ENCODE measurements around the gene ZER1.

ZER1 gene

DNA sequence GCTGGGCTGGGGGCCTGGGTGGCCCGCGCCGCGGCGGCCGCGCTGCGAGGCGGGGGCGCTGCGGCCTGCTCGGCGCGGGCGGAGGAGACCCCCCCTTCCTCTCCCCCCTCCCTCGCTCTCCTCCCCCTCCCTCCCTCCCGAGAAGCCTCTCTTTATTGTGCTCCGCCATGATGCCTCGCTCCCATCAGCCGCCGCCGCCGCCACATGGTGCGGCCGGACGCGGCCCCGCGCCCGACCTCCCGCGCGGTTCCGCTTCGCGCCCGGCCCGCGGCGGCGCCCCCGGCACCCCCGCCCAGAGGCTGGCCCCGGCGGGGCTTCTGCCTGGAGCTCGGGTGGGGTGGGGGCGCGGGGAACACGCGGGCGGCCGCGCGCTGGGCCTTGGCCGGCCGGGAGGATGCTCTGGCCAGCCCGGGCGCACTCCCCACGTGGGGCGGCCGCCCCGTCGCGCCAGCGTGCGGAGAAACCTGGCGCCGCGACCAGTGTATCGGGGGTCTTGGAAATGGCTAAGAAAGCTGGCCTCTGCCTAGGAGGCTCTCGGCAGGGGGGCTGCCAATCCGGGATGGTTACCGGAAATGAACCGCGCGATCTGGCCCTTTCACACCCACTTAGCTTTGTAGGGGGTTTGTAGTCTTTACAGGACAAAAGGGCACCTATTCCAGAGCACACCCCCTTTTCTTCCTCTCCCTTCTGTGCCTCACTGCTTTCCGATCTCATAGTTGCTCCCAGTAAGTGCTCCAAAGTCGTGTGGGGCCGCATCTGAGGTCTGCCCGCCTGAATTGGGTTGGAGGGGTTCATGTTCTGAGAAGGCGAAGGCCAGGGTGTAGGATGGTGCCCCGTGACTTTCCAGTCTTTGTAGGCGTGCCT lies 81.7 kb downstream of the ZER1 start:
- peak in 9 of 14 donors; percentile 11 to 60 (median 30) for DNase-seq

DNA sequence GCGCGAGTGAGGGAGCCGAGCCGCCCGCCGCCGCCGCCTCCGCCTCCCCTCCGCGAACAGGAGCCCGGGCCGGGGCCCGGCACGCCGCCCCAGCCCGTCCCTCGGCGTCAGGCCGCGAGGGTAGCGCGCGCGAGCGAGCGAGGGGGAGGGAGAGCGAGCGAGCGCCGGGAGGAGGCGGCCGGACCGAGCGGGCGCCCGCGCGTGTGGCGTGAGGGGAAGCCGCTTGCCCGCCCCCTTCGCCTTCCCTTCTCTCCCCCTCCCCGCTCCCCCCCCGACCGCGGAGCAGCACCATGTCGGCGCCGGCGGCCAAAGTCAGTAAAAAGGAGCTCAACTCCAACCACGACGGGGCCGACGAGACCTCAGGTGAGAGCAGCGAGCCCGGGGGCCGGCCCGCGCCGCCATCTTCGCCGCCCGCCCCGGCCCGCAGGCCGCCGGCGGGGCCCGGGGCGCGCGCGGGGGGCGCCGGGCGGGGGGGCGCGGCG lies 82.4 kb downstream of the ZER1 start:
- peak in 4 of 14 donors; percentile 64 to 87 (median 76) for DNase-seq

DNA sequence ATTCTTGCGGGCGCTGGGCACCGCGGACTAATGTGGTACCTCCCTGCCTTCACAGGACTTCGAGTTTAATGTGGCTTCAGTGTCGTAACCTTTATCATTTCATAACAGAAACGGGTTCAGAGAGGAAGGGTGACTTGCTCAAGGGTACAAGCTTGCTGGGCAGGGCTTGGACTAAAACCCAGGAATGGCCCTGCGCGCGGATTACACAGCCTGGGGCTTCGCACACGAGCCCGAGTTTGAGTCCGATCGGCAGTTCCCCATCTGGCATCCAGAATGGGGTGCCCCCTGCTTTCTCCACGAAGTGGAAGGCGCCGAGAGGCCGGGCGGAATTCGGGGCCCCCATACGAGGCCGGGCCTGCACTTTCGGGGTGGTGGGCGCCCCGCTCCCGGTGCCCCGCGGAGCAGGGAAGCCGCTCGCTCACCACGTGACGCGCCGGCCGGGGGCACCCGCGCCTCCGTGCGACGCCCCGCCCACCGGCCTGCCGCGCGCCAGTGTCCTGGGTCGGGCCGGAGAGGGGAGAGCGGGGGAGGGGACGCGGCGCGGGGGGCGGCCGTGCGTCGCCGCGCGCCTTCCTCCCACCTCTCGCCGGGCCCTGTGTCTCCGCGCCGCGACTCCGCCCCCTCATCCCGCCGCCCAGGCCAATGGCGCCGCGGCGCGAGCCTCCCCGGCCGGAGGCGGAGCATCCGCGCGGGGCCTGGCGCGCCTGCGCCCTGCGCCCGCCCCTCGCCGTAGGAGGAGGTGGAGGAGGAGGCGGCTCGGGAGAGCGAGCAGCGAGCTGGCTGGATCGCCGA lies 83.0 kb downstream of the ZER1 start, which contains the start of gene SET:
TSS of gene SET (plus strand) at position 722 of the 792 bp plus-strand sequence. CDS start 361 bp downstream, outside the sequence.
- DNase-seq = peak; percentile 73 to 96 (median 84)

DNA sequence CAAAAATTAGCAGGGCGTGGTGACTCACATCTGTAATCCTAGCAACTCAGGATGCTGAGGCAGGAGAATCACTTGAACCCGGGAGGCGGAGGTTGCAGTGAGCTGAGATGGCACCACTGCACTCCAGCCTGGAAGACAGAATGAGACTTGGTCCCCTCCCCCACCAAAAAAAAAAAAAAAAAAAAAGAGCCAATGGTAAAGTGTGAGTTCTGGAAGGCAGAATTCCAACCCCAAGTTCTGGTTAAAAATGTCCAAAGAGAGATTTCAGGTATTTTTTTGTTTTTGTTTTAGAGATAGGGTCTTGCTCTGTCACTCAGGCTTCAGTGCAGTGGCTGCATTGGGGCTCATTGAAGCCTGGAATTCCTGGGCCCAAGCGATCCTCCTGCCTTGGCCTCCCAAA lies 84.3 kb downstream of the ZER1 start:
- no peak for DNase-seq

DNA sequence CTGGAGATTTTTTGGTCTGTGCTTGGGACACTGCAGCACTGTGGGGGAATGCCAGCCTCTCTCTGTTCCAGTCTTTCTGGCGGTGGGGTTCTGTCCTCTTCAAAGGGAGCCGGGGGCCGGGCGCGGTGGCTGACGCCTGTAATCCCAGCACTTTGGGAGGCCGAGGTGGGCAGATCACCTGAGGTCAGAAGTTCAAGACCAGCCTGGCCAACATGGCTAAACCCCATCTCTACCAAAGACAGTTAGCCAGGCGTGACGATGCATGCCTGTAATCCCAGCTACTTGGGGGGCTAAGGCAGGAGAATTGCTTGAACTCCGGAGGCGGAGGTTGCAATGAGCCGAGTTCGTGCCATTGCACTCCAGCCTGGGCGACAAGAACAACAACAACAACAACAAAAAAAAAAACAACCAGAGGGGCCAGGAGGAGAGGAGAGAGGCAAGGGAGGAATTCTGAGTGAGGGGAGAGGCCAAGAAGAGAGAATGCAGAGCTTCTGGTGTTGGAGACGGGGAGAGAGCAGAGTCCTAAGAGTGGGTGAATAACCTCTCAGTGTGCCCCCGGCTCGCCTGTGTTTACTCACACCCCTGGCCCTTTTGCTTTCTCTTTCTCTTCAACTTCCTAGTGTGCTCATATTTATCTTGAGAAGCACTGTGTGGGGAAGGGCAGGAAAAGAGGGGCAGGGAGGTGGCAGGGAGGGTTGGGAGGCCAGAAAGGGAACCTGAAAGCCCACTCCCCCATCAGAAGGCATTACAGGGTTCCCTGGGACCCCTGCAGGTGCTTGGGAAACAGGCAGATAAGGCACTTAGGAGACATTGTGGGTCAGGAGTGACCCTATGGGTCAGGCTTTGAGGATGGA lies 85.9 kb downstream of the ZER1 start:
- DNase-seq = peak in 2 of 14 donors; percentile 2 to 5

DNA sequence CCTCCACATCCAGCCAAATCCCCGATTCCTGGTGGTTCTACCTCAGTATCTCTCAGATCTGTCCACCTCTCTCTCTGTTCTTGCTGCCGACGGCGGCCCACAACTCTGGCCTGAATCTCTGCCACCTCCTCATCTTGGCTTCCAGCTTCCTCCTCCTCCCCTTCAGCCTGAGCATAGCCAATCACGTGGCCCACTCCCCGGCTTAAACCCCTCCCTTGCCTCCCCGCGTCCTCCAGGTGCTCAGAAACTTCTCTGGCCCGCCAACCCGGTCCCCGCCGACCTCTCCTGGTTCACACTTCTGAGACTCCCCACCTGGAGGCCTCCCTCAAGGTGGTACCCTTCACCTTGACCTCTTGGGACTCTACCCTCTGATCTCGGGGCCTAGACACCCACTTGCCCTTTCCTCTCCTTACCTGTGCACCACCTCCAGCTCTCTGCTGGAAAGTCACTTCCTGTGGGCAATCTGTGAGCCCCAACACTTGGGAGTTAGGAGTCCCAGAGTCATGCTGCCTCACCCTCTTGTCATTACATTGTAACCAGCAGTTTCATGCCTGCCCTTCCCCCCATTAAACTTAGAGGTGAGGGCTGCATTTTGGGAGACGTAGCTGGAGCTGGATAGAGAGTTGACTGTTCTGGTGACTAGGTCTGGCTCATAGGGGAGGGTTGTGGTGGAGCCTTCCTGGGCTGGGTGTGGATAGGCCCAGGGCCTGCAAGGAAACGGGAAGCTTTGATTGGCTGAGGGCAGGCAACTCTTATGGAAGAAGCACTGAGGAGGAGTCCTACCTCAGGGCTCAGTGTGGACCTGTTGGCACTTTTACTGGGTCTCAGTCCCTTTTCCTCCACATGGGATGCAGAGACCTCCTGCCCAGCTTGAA lies 87.2 kb downstream of the ZER1 start:
- DNase-seq = peak in 7 of 14 donors; percentile 34 to 65 (median 46)

DNA sequence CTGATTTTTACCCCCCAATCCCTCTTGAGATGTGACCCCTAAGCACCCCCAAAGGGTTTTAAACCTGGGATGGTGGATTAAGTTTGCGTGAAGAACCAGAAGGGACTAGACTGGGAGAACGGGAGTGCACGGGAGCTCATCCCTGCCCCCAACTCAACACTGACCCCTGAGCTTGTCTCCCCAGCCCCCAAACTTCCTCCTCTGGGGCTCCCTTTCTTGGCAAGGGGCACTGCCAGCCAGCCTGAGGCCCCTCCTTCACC lies 87.7 kb downstream of the ZER1 start:
- DNase-seq = peak in 2 of 14 donors; percentile 36 to 65

DNA sequence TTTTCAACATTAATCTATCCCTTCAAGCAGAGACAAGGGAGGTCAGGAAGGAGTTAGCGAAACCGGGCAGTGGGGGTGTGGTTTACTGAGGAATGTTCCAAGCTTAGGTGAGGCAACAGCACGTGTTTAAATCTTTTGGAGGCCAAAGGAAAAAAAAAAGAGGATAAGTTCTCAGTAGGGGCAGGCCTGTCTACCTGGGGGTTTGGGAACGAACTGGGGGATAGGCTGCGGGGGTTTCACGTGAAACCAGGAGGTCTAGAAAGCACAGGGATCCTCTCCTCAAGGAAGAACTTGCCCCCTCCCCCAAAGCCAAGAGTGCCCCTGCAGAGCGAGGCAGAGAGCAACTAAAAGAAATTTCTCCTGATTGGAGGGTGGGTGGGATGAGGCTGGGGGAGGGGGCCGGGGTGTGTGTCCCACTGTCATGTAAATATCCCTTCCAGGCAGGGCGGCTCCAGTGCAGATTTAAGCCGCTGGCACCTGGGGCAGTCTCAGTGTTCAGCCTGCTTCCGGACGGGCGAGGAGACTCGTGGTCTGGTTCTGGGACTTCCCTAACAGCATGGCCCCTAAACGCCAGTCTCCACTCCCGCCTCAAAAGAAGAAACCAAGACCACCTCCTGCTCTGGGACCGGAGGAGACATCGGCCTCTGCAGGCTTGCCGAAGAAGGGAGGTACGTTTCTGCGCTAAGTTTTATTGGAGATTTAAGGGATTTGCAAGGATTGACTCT lies 88.2 kb downstream of the ZER1 start:
- DNase-seq = peak in 5 of 14 donors; percentile 7 to 33 (median 16)
